ENCODE data around the gene FBXL2. TPM values are rescaled to one million over a fixed set of nuclear protein-coding genes. Genes with fewer than 3 reads are reported as not detected.

The FBXL2 gene
- total RNA-seq, 4 donors from 2014 or later, result 9.3 to 14.4 (median 12.2) TPM

DNA sequence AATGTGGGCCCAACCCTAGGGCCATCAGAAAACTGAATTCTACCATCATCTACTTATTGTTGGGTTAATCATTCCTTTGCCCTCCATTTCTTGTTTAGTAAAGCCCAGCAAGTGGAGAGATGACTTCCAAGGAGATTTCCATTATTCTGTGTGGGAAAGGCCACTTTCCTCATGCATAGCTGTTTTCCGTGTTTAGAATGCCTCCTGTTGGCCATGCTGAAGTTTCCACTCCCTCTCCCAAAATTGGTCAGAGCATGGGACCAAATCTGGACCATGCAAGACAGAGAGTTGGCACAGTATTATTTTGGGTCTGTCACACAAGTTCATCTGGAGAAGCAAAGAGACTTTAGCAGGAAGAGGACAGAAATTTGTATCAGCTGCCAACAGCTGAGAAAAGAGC is 43.4 kb upstream of the FBXL2 start:
- Histone ChIP-seq H3K4me3 (no peak overlapping the region), H3K9me3 (peaks cover 0 to under 1% (median 0%) of the 10 kb centered on the region in 3 donors), H3K36me3 (no peaks in the 10 kb centered on the region), H3K4me1 (no peaks in the 10 kb centered on the region), H3K27me3 (no peaks in the 10 kb centered on the region), H3K27ac (no peak overlapping the region)
- WGBS, 2 donors (ENCODE audit: low coverage in 1 of 2), result 67 to 100% methylated on average over 1 of the region's 1 CpG
- no peak for TF ChIP-seq POLR2A (IDR thresholded peaks at IDR 0.05)
- TF ChIP-seq, protein P1, sequence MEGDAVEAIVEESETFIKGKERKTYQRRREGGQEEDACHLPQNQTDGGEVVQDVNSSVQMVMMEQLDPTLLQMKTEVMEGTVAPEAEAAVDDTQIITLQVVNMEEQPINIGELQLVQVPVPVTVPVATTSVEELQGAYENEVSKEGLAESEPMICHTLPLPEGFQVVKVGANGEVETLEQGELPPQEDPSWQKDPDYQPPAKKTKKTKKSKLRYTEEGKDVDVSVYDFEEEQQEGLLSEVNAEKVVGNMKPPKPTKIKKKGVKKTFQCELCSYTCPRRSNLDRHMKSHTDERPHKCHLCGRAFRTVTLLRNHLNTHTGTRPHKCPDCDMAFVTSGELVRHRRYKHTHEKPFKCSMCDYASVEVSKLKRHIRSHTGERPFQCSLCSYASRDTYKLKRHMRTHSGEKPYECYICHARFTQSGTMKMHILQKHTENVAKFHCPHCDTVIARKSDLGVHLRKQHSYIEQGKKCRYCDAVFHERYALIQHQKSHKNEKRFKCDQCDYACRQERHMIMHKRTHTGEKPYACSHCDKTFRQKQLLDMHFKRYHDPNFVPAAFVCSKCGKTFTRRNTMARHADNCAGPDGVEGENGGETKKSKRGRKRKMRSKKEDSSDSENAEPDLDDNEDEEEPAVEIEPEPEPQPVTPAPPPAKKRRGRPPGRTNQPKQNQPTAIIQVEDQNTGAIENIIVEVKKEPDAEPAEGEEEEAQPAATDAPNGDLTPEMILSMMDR (IDR thresholded peaks at IDR 0.05), result no peak
- TF ChIP-seq POLR2AphosphoS5 (IDR thresholded peaks at IDR 0.05), result no peak
- TF ChIP-seq EP300 (IDR thresholded peaks at IDR 0.05), result no peak
- ATAC-seq, result no peak

DNA sequence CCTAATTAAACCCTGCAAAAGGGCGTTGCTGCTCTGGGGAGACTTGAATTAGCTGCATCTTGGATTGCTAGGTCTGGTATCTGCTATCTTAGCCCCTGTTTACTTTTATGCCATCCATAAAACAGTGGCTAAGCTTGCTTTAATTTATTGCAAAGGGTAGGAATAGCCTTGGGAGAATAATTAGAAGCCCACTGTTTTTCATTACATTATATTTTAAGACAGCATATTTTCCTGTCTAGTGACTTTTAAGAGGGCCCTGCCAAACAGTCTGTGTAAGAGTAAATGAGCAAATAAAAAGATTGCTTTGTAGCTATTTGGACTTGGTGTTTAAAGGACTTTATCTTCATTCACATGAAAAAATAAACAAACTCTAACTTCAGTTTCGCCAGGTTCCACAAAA is 41.2 kb upstream of the FBXL2 start:
- ATAC-seq, result no peak
- H3K27me3 ChIP-seq, result no peaks in the 10 kb centered on the region
- peaks cover 0 to 13% (median 0%) of the 10 kb centered on the region in 3 donors for H3K9me3 ChIP-seq
- no peaks in the 10 kb centered on the region for H3K36me3 ChIP-seq
- H3K4me1 ChIP-seq, result no peaks in the 10 kb centered on the region
- 38 to 60% methylated on average over 1 to 2 of the region's 2 CpGs for WGBS, 2 donors (ENCODE audit: low coverage in 1 of 2)
- H3K27ac ChIP-seq, result no peak overlapping the region
- H3K4me3 ChIP-seq, result no peak overlapping the region
- TF ChIP-seq POLR2A (IDR thresholded peaks at IDR 0.05), result no peak
- TF ChIP-seq POLR2AphosphoS5 (IDR thresholded peaks at IDR 0.05), result no peak
- TF ChIP-seq, protein P1 (IDR thresholded peaks at IDR 0.05), result no peak
- no peak for TF ChIP-seq EP300 (IDR thresholded peaks at IDR 0.05)

DNA sequence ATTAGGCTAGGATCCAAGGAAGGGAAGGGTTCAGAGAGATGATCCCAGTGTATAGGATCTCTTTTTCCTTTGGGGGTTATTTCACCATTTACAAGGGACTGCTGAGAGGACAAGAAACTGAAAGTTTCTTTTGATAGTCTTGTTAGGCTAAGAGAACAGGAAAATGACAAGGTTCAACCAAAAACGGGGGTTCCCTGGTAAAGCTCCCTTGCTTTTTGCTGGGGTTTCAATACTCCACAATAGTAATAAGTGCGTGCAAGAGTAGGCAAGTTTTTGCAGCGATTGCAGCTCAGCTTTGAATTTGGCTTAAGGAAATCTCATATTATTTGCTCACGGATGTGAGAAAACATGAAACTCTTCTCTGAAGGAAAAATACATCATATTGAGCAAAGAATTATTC is 39.8 kb upstream of the FBXL2 start:
- no peaks in the 10 kb centered on the region for H3K4me1 ChIP-seq
- peaks cover 0 to 14% (median 0%) of the 10 kb centered on the region in 3 donors for H3K9me3 ChIP-seq
- no peak overlapping the region for H3K27ac ChIP-seq
- H3K4me3 ChIP-seq, result no peak overlapping the region
- ATAC-seq, result no peak
- no peaks in the 10 kb centered on the region for H3K27me3 ChIP-seq
- 78 to 89% methylated on average over 4 of the region's 4 CpGs for WGBS, 2 donors (ENCODE audit: low coverage in 1 of 2)
- TF ChIP-seq, protein P1 (IDR thresholded peaks at IDR 0.05), result no peak
- TF ChIP-seq POLR2A (IDR thresholded peaks at IDR 0.05) (no peak), EP300 (IDR thresholded peaks at IDR 0.05) (no peak), POLR2AphosphoS5 (IDR thresholded peaks at IDR 0.05) (no peak)
- no peaks in the 10 kb centered on the region for H3K36me3 ChIP-seq

DNA sequence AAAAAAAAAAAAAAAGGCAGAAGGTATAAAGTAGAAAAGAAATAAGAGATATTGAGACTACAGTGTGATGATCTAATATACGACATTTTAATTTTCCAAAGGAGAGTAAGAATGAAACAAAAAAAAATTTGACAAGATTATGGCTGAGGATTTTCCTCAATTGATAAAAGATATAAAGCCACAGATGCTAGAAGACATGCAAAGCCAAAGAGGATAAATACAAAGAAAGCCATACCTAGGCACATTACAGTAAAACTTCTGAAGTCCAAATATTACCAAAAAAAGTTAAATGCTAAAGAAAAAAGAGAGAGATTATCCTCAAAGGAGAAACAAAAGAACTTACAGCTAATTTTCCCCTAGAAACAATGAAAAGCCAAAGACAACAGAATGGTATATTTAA is 38.3 kb upstream of the FBXL2 start:
- H3K36me3 ChIP-seq, result no peaks in the 10 kb centered on the region
- H3K9me3 ChIP-seq, result peaks cover 0 to 21% (median 0%) of the 10 kb centered on the region in 3 donors
- TF ChIP-seq EP300 (IDR thresholded peaks at IDR 0.05) (no peak), POLR2AphosphoS5 (IDR thresholded peaks at IDR 0.05) (no peak), POLR2A (IDR thresholded peaks at IDR 0.05) (no peak)
- TF ChIP-seq, protein P1 (IDR thresholded peaks at IDR 0.05), result no peak
- no peaks in the 10 kb centered on the region for H3K27me3 ChIP-seq
- no peak overlapping the region for H3K4me3 ChIP-seq
- no peak for ATAC-seq
- no peaks in the 10 kb centered on the region for H3K4me1 ChIP-seq
- WGBS, 2 donors (ENCODE audit: low coverage in 1 of 2), result 80 to 100% methylated on average over 1 of the region's 1 CpG
- H3K27ac ChIP-seq, result no peak overlapping the region

DNA sequence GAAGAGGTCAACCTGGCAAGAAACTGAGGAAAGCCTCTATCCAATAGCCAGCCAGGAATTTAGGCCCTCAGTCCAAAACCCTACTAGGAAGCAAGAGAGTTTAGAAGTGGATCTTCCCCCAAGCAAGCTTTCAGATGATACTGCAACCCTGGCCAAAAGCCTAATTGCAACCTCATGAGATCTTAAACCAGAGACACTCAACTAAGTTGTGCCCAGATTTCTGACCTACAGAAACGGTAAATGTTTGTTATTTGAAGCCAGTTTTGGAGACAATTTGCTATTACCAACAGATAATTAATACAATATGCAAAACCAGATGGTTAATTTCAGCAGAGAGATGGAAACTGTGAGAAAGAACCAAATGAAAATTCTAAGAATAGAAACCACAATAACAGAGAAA is 37.0 kb upstream of the FBXL2 start:
- ATAC-seq, result no peak
- no peaks in the 10 kb centered on the region for H3K36me3 ChIP-seq
- no peaks in the 10 kb centered on the region for H3K4me1 ChIP-seq
- 40 to 57% methylated on average over 1 of the region's 1 CpG for WGBS, 2 donors (ENCODE audit: low coverage in 1 of 2)
- no peak overlapping the region for H3K27ac ChIP-seq
- no peaks in the 10 kb centered on the region for H3K27me3 ChIP-seq
- H3K9me3 ChIP-seq, result peaks cover 0 to 21% (median 0%) of the 10 kb centered on the region in 3 donors
- TF ChIP-seq, protein P1 (IDR thresholded peaks at IDR 0.05), result no peak
- TF ChIP-seq POLR2A (IDR thresholded peaks at IDR 0.05) (no peak), EP300 (IDR thresholded peaks at IDR 0.05) (no peak)
- H3K4me3 ChIP-seq, result no peak overlapping the region
